HL-60 (cell line): ENCODE results near the gene GFOD1.

Experiments
- CTCF ChIP-seq: IDR thresholded peaks from one replicate; pipeline ENCODE4 v1.5.1; 2011; ENCODE audit warnings: low read length, control low read depth, inconsistent platforms; ENCODE audit not compliant: insufficient read depth
- POLR2AphosphoS5 ChIP-seq: IDR thresholded peaks from 2 replicates; pipeline ENCODE4 v1.6.1; 2012; ENCODE audit warnings: low read depth

- TF ChIP-seq CTCF (no peak), POLR2AphosphoS5 (no peak)
Observed at GRCh38 chr6:13404892-13405254, 82.5 kb downstream of the GFOD1 start.
